Progenitor cell of endocrine pancreas (in vitro differentiated cells): ENCODE results near the gene DNAH1. TPM values are rescaled to one million over a fixed set of nuclear protein-coding genes. Genes with fewer than 3 reads are reported as not detected.
"Not testable (repeated sequence)": the region's sequence is repeated elsewhere in the genome, so short reads cannot be mapped to it uniquely, and the experiment has no call there.

ENCODE experiments used
- DNase-seq: peaks from one replicate; pipeline ENCODE4 v3.0.0; 2021; ENCODE audit warnings: low spot score; ENCODE audit not compliant: unreplicated experiment
- H3K27ac Mint-ChIP-seq: 2 replicates; pipeline ENCODE4 v1.8.0; 2021; ENCODE audit warnings: mild to moderate bottlenecking, moderate library complexity, mixed read lengths
- H3K27me3 Mint-ChIP-seq: 2 replicates; pipeline ENCODE4 v1.8.0; 2021; ENCODE audit warnings: mixed read lengths
- H3K36me3 Mint-ChIP-seq: 2 replicates; pipeline ENCODE4 v1.8.0; 2022; ENCODE audit warnings: mixed read lengths; ENCODE audit not compliant: insufficient read depth
- H3K4me1 Mint-ChIP-seq: 2 replicates; pipeline ENCODE4 v1.8.0; 2021; ENCODE audit warnings: low read depth, mixed read lengths
- H3K4me3 Mint-ChIP-seq: 2 replicates; pipeline ENCODE4 v1.8.0; 2021; ENCODE audit warnings: low read depth, mild to moderate bottlenecking, moderate library complexity, mixed read lengths
- H3K9me3 Mint-ChIP-seq: 2 replicates; pipeline ENCODE4 v1.8.0; 2021; ENCODE audit warnings: low read depth, mixed read lengths
- CTCF ChIP-seq: fragments of 200-600 bp; sonication (generic); IDR thresholded peaks from one replicate; pipeline ENCODE4 v1.5.0; 2021; ENCODE audit warnings: antibody characterized with exemption, mild to moderate bottlenecking; ENCODE audit not compliant: unreplicated experiment
- total RNA-seq: library from RNA; stranded (reverse); gene quantifications from 2 replicates; pipeline ENCODE4 v1.2.1, GENCODE V29; 2021

Gene DNAH1
- total RNA-seq, 1 donor from 2014 or later, result 14.0 TPM

- Mint-ChIP-seq H3K4me3 (peak overlapping the region; percentile 95), H3K9me3 (no peaks in the 10 kb centered on the region), H3K36me3 (peaks cover 7% of the 10 kb centered on the region), H3K27me3 (no peaks in the 10 kb centered on the region), H3K4me1 (peaks cover 49% of the 10 kb centered on the region), H3K27ac (peak overlapping the region; percentile 99)
- TF ChIP-seq CTCF, result no peak
- no peak for DNase-seq
These were observed 36.5 kb upstream of the DNAH1 start for GRCh38 chr3:52279596-52279995.

GRCh38 chr3:52280050-52280461 lies 36.1 kb upstream of the DNAH1 start:
- peak overlapping the region; percentile 99 for H3K27ac Mint-ChIP-seq

GRCh38 chr3:52281981-52282801 lies 33.9 kb upstream of the DNAH1 start:
- no peak overlapping the region for H3K4me3 Mint-ChIP-seq
- H3K36me3 Mint-ChIP-seq, result peaks cover 4% of the 10 kb centered on the region
- no peak for TF ChIP-seq CTCF
- H3K27ac Mint-ChIP-seq, result peak overlapping the region; percentile 90
- H3K4me1 Mint-ChIP-seq, result peaks cover 42% of the 10 kb centered on the region
- H3K9me3 Mint-ChIP-seq, result no peaks in the 10 kb centered on the region
- no peak for DNase-seq
- H3K27me3 Mint-ChIP-seq, result no peaks in the 10 kb centered on the region

More at GRCh38 chr3:52280050-52280461, 36.1 kb upstream of the DNAH1 start:
- Mint-ChIP-seq H3K4me1 (peaks cover 51% of the 10 kb centered on the region), H3K4me3 (peak overlapping the region; percentile 16), H3K36me3 (peaks cover 7% of the 10 kb centered on the region), H3K9me3 (no peaks in the 10 kb centered on the region), H3K27me3 (no peaks in the 10 kb centered on the region)
- DNase-seq, result no peak
- TF ChIP-seq CTCF, result no peak

GRCh38 chr3:52283306-52283705 lies 32.8 kb upstream of the DNAH1 start:
- Mint-ChIP-seq H3K9me3 (no peaks in the 10 kb centered on the region), H3K4me3 (no peak overlapping the region), H3K27ac (peak overlapping the region; percentile 89), H3K27me3 (no peaks in the 10 kb centered on the region), H3K4me1 (peaks cover 42% of the 10 kb centered on the region), H3K36me3 (no peaks in the 10 kb centered on the region)
- no peak for TF ChIP-seq CTCF
- DNase-seq, result no peak

- not testable (repeated sequence) for H3K4me3 Mint-ChIP-seq, H3K36me3 Mint-ChIP-seq, H3K27me3 Mint-ChIP-seq, H3K9me3 Mint-ChIP-seq, DNase-seq
- H3K27ac Mint-ChIP-seq, result peak overlapping the region; percentile 91
- H3K4me1 Mint-ChIP-seq, result peaks cover 45% of the 10 kb centered on the region
These were observed 32.1 kb upstream of the DNAH1 start for GRCh38 chr3:52284051-52284450.

- peaks cover 62% of the 10 kb centered on the region for H3K4me1 Mint-ChIP-seq
- H3K4me3 Mint-ChIP-seq, result peak overlapping the region; percentile 100
- no peaks in the 10 kb centered on the region for H3K36me3 Mint-ChIP-seq
- no peak for DNase-seq
- H3K27me3 Mint-ChIP-seq, result no peaks in the 10 kb centered on the region
- no peaks in the 10 kb centered on the region for H3K9me3 Mint-ChIP-seq
- peak overlapping the region; percentile 100 for H3K27ac Mint-ChIP-seq
- TF ChIP-seq CTCF, result no peak
These were observed 29.4 kb upstream of the DNAH1 start for GRCh38 chr3:52286777-52287110.
